Measurements from ENCODE around the gene MEG3. TPM values are rescaled to one million over a fixed set of nuclear protein-coding genes. Genes with fewer than 3 reads are reported as not detected.

MEG3 gene
- total RNA-seq, 1 experiment from 2014 or later: not detected

DNA sequence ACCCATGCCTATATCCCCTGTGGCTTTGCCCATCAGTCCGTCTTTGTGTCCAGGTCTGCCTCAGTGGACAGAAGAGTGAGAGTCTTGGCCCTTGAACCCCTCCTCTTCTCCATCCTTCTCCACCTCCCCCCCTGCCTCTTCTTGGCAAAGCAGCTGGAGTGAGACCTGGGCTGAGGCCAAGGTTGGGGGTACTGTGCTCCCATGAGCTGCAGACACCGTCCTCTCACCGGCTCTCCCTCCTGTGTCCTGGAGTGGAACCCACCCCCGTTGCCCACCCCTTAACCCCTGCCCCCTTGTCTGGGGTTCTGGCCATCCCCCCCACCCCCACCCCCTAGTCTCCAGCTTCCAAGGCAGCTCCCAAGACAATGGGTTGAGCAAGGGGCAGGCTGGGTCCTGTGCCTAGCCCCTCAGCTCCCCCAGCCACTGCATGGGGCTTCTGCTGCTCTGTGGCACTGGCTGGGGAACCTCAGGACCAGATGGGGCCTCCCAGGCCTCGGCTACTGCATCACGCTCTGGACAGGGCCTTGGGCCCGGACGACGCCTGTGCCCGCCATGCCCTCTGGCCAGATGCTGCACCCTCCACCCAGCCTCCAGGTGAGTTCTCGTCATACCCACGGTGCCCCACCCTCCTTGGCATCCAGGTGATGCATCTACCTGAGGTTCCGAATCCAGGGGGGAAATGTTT, 41.9 kb downstream of the MEG3 start:
- BruUV-seq (replicated peaks): no TSS peak
- TF ChIP-seq, protein P1, sequence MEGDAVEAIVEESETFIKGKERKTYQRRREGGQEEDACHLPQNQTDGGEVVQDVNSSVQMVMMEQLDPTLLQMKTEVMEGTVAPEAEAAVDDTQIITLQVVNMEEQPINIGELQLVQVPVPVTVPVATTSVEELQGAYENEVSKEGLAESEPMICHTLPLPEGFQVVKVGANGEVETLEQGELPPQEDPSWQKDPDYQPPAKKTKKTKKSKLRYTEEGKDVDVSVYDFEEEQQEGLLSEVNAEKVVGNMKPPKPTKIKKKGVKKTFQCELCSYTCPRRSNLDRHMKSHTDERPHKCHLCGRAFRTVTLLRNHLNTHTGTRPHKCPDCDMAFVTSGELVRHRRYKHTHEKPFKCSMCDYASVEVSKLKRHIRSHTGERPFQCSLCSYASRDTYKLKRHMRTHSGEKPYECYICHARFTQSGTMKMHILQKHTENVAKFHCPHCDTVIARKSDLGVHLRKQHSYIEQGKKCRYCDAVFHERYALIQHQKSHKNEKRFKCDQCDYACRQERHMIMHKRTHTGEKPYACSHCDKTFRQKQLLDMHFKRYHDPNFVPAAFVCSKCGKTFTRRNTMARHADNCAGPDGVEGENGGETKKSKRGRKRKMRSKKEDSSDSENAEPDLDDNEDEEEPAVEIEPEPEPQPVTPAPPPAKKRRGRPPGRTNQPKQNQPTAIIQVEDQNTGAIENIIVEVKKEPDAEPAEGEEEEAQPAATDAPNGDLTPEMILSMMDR (IDR thresholded peaks at IDR 0.05; ENCODE audit: unreplicated experiment): no peak
- POLR2A ChIA-PET: no interaction called here
- intact Hi-C loops (cut with micrococcal nuclease): no loop called here
- Mint-ChIP-seq H3K36me3 (ENCODE audit: insufficient read depth, unreplicated experiment) (no peaks in the 10 kb centered on the region), H3K4me1 (ENCODE audit: insufficient read depth, unreplicated experiment) (peaks cover 10% of the 10 kb centered on the region), H3K27me3 (ENCODE audit: insufficient read depth, unreplicated experiment) (no peaks in the 10 kb centered on the region), H3K9me3 (ENCODE audit: unreplicated experiment) (peaks cover 12% of the 10 kb centered on the region), H3K27ac (ENCODE audit: low read depth, unreplicated experiment) (no peak overlapping the region), H3K4me3 (ENCODE audit: unreplicated experiment) (no peak overlapping the region)
- CTCF ChIA-PET: no interaction called here
- no peak for DNase-seq (ENCODE audit: unreplicated experiment)

DNA sequence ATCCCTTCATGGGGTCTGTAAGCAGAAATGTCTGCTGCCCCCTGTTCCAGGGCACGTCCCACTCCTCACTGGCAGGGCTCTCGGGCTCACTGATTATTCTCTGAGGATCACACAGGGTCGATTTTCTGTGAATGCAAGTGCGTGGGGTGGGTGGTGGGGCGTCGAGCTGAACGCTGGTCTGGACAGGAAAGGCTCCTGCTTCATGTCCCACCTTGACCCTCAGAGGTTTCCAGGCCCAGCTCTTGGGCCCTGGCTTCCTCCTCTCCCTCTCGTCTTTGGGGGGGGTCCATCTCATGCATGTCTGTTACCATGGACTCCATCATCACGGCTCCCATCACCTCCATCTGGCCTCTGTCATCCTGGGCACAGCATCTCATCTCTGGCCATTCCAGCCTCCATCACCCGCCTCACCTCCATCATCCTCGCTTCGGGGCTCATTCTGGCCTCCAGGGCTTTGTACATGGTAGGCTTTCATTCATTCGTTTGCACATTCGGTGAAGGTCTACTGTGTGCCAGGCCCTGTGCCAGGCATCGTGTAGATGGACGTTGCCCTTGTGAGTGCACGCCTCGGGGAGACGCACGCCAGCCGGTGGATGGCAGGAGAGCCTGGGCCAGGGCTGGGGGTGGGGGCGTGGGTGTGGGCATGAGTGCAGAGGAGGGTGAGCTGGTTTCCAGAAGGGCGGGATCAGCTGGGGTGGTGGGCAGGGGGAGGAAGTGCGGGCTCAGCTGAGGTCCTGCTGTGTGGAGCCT, 42.9 kb downstream of the MEG3 start:
- POLR2A ChIA-PET: no interaction called here
- Mint-ChIP-seq H3K27ac (ENCODE audit: low read depth, unreplicated experiment) (no peak overlapping the region), H3K4me1 (ENCODE audit: insufficient read depth, unreplicated experiment) (peaks cover 10% of the 10 kb centered on the region), H3K27me3 (ENCODE audit: insufficient read depth, unreplicated experiment) (no peaks in the 10 kb centered on the region), H3K9me3 (ENCODE audit: unreplicated experiment) (peaks cover 12% of the 10 kb centered on the region), H3K4me3 (ENCODE audit: unreplicated experiment) (no peak overlapping the region), H3K36me3 (ENCODE audit: insufficient read depth, unreplicated experiment) (no peaks in the 10 kb centered on the region)
- intact Hi-C loops (cut with micrococcal nuclease): no loop called here
- CTCF ChIA-PET: no interaction called here
- DNase-seq (ENCODE audit: unreplicated experiment): no peak
- TF ChIP-seq, protein P1 (IDR thresholded peaks at IDR 0.05; ENCODE audit: unreplicated experiment): no peak
- no TSS peak for BruUV-seq (replicated peaks)

DNA sequence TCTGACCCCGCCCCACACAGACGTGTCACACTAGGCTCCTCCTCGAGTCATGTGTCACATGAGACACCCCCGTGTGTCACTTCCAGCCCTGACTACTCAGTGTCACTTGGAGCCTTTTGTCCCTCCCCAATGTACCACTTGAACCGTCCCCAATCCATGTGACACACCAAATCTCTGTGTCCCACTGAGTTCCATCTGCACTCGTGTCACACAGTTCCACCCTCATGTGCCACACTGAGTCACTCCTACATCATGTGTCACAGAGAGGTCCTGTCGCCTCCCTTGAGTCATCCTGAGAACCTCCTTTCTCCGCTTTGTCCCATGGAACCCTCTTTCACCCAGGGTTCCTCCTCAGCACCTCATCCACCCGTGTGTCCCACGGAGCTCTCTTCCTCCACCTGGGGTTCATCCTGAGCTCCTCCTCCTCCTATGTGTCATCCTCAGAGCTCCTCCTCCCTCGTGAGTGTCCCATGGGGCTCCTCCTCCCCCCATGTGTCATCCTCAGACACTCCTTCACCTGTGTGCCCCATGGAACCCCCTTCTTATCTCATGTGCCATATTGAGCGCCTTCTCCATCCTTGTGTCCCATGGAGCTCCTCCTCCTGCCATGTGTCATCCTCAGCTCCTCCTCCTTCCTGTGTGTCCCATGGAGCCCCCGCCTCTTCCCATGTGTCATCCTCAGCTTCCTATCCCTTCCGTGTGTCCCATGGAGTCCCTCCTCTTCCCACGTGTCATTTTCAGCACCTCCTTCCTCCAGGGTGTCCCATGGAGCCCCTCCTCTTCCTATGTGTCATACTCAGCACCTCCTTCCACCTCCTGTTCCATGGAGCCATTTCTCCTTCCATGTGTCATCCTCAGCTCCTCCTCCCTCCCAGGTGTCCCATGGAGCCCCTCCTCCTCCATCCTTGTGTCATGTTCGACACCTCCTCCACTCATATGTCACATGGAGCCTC, 45.6 kb downstream of the MEG3 start:
- H3K36me3 Mint-ChIP-seq (ENCODE audit: insufficient read depth, unreplicated experiment): no peaks in the 10 kb centered on the region
- TF ChIP-seq, protein P1 (IDR thresholded peaks at IDR 0.05; ENCODE audit: unreplicated experiment): no peak
- H3K4me3 Mint-ChIP-seq (ENCODE audit: unreplicated experiment): no peak overlapping the region
- ChIA-PET CTCF (no interaction called here), POLR2A (no interaction called here)
- peaks cover 12% of the 10 kb centered on the region for H3K9me3 Mint-ChIP-seq (ENCODE audit: unreplicated experiment)
- DNase-seq (ENCODE audit: unreplicated experiment): peak; percentile 28
- intact Hi-C loops (cut with micrococcal nuclease): no loop called here
- peak overlapping the region; percentile 32 for H3K27ac Mint-ChIP-seq (ENCODE audit: low read depth, unreplicated experiment)
- BruUV-seq (replicated peaks): no TSS peak
- H3K27me3 Mint-ChIP-seq (ENCODE audit: insufficient read depth, unreplicated experiment): no peaks in the 10 kb centered on the region
- H3K4me1 Mint-ChIP-seq (ENCODE audit: insufficient read depth, unreplicated experiment): peaks cover 10% of the 10 kb centered on the region
